ENCODE data around the gene A3GALT2.

- TF ChIP-seq CTCF (IDR thresholded peaks at IDR 0.05) (no peak), EZH2 (IDR thresholded peaks at IDR 0.05) (no peak), EZH2phosphoT487 (IDR thresholded peaks at IDR 0.05) (no peak)
Observed at GRCh38 chr1:33271666-33272505, 49.0 kb downstream of the A3GALT2 start.
